Tibial nerve (tissue), 4 donors: Measurements from ENCODE around the gene NSRP1. TPM values are rescaled to one million over a fixed set of nuclear protein-coding genes. Genes with fewer than 3 reads are reported as not detected.

Source experiments
- DNase-seq, 2 donors: peaks; one replicate each; pipeline ENCODE4 v3.0.0-alpha.2; 2019; ENCODE audit warnings: low spot score in 2 of 2
- H3K27ac ChIP-seq, 4 donors: fragments of 200-600 bp; sonication (generic) in 3 of 4; one replicate each; pipeline ENCODE4 v1.5.1; 2017 to 2019; ENCODE audit warnings: mild to moderate bottlenecking in 1 of 4
- H3K27me3 ChIP-seq, 2 donors: fragments of 200-600 bp; sonication (generic) in 1 of 2; one replicate each; pipeline versions ENCODE4 v1.5.1 to v1.6.0; 2017 to 2019
- H3K36me3 ChIP-seq, 3 donors: fragments of 200-600 bp; sonication (generic); one replicate each; pipeline ENCODE4 v1.5.1; 2018 to 2019
- H3K4me1 ChIP-seq, 4 donors: fragments of 200-600 bp; sonication (generic) in 3 of 4; one replicate each; pipeline ENCODE4 v1.5.1; 2017 to 2019
- H3K4me3 ChIP-seq, 4 donors: fragments of 200-600 bp; sonication (generic) in 3 of 4; one replicate each; pipeline ENCODE4 v1.5.1; 2017 to 2019; ENCODE audit warnings: mild to moderate bottlenecking in 1 of 4, moderate library complexity in 1 of 4
- H3K9me3 ChIP-seq, 4 donors: fragments of 200-600 bp; sonication (generic) in 3 of 4; one replicate each; pipeline ENCODE4 v1.5.1; 2017 to 2019
- EP300 ChIP-seq, 2 donors: sonication (generic); formaldehyde crosslinking; IDR thresholded peaks; one replicate each; pipeline ENCODE4 v1.6.1; 2017; ENCODE audit warnings: antibody characterized with exemption in 2 of 2, mild to moderate bottlenecking in 1 of 2
- POLR2A ChIP-seq, 2 donors: fragments of 450-650 bp; IDR thresholded peaks; one replicate each; pipeline ENCODE4 v1.6.1; 2017; ENCODE audit warnings: antibody characterized with exemption in 2 of 2, mild to moderate bottlenecking in 2 of 2, moderate library complexity in 2 of 2
- WGBS, 2 donors: methylation state at CpG; one replicate each; pipeline ENCODE4 v1.1.5; 2018; 5-methylcytosine and 5-hydroxymethylcytosine counted together
- total RNA-seq, 4 donors: library from RNA; depleted of rRNA; stranded (reverse); fragments of >200 nt; gene quantifications; one replicate each; pipeline ENCODE4 v1.1.0, GENCODE V29; 2016
- TF ChIP-seq, protein P1 (sequence below), 5 experiments: fragments of 200-600 bp in 3 of 5; fragments of 450-650 bp in 2 of 5; sonication (generic) in 3 of 5; IDR thresholded peaks; one replicate each; pipeline ENCODE4 v1.5.1; 2016 to 2019; ENCODE audit warnings: antibody characterized with exemption in 5 of 5, mild to moderate bottlenecking in 3 of 5, moderate library complexity in 2 of 5

NSRP1 gene
- total RNA-seq, 4 donors from 2014 or later: 23.3 to 55.5 (median 34.4) TPM

DNA sequence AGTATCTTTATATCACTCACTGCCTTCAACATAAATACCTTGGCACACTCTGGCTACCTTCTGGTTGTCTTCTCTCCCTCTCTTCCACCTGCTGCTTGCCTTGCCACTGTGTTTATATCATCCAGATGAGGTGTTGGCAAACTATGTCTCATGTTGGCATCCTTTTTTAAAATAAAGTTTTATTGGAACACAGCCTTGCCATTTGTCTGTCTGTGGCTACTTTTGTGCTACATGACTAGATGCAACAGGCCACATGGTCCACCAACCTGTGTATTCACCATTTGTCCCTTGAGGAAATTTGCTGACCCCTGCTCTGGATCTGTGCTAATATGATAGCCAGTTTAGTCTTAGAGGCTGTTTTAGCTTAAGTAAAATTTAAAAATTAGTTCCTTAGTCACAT is 36.8 kb downstream of the NSRP1 start:
- Histone ChIP-seq H3K4me3 (no peak overlapping the region), H3K36me3 (peaks cover 0 to 38% (median 0%) of the 10 kb centered on the region in 3 donors), H3K9me3 (peaks cover 0 to under 1% (median 0%) of the 10 kb centered on the region in 4 donors), H3K27ac (no peak overlapping the region), H3K4me1 (no peaks in the 10 kb centered on the region), H3K27me3 (no peaks in the 10 kb centered on the region)
- DNase-seq: no peak
- TF ChIP-seq EP300 (IDR thresholded peaks at IDR 0.05): no peak

DNA sequence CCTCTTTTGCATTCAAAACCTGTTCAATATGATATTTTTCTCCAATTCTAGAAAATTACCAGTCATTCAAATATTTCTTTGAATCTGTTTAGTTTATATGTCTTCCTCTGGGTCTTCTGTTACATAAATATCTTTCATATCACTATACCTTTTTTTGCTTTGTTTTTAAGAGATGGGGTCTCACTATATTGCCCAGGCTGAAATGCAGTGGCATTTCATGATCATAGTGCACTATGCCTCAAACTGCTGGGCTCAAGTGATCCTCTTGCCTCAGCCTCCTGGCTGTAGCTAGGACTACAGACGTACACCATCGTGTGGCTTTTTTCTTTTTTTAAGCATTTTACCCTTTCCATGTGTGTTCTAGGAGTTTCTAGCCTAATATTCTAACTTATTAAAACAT is 38.8 kb downstream of the NSRP1 start:
- no peak overlapping the region for H3K27ac ChIP-seq
- no peaks in the 10 kb centered on the region for H3K4me1 ChIP-seq
- TF ChIP-seq, protein P1, sequence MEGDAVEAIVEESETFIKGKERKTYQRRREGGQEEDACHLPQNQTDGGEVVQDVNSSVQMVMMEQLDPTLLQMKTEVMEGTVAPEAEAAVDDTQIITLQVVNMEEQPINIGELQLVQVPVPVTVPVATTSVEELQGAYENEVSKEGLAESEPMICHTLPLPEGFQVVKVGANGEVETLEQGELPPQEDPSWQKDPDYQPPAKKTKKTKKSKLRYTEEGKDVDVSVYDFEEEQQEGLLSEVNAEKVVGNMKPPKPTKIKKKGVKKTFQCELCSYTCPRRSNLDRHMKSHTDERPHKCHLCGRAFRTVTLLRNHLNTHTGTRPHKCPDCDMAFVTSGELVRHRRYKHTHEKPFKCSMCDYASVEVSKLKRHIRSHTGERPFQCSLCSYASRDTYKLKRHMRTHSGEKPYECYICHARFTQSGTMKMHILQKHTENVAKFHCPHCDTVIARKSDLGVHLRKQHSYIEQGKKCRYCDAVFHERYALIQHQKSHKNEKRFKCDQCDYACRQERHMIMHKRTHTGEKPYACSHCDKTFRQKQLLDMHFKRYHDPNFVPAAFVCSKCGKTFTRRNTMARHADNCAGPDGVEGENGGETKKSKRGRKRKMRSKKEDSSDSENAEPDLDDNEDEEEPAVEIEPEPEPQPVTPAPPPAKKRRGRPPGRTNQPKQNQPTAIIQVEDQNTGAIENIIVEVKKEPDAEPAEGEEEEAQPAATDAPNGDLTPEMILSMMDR (IDR thresholded peaks at IDR 0.05): no peak
- TF ChIP-seq EP300 (IDR thresholded peaks at IDR 0.05): no peak
- no peak for TF ChIP-seq POLR2A (IDR thresholded peaks at IDR 0.05)
- peaks cover 0 to 19% (median 3%) of the 10 kb centered on the region in 4 donors for H3K9me3 ChIP-seq
- DNase-seq: no peak
- 94 to 95% methylated on average over 2 of the region's 2 CpGs for WGBS, 2 donors
- H3K4me3 ChIP-seq: no peak overlapping the region
- peaks cover 0 to 51% (median 0%) of the 10 kb centered on the region in 3 donors for H3K36me3 ChIP-seq
- H3K27me3 ChIP-seq: no peaks in the 10 kb centered on the region

DNA sequence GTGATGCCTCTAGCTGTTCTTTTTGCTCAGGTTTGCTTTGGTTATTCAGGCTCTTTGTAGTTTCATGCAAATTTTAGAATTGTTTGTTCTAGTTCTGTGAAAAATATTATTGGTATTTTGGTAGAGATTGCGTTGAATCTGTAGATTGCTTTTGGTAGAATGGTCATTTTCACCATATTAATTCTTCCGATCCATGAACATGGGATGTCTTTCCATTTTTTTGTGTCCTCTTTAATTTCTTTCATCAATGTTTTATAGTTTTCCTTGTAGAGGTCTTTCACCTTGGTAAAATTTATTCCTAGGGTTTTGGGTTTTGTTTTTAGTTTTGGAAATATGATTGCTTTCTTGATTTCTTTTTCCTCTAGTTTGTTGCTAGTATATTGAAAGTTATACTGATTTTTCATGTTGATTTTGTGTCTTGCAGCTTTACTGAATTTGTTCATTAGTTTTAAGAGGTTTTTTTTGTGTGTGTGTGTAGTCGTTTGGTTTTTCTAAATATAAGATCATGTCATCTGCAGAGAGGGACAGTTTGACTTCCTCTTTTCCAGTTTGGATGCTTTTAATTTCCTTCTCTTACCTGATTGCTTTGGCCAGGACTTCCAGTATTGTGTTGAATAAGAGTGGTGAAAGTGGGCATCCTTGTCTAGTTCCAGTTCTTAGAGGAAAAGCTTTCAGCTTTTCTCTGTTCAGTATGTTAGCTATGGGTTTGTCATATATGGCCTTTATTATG is 42.4 kb downstream of the NSRP1 start:
- DNase-seq: no peak
- TF ChIP-seq, protein P1 (IDR thresholded peaks at IDR 0.05): no peak
- TF ChIP-seq EP300 (IDR thresholded peaks at IDR 0.05): no peak
- TF ChIP-seq POLR2A (IDR thresholded peaks at IDR 0.05): no peak
- WGBS, 2 donors: 91 to 95% methylated on average over 3 of the region's 3 CpGs
- no peak overlapping the region for H3K27ac ChIP-seq
- no peak overlapping the region for H3K4me3 ChIP-seq
- no peaks in the 10 kb centered on the region for H3K27me3 ChIP-seq
- H3K36me3 ChIP-seq: peaks cover 0 to 55% (median 0%) of the 10 kb centered on the region in 3 donors
- H3K4me1 ChIP-seq: no peaks in the 10 kb centered on the region
- peaks cover 0 to 25% (median 3%) of the 10 kb centered on the region in 4 donors for H3K9me3 ChIP-seq

DNA sequence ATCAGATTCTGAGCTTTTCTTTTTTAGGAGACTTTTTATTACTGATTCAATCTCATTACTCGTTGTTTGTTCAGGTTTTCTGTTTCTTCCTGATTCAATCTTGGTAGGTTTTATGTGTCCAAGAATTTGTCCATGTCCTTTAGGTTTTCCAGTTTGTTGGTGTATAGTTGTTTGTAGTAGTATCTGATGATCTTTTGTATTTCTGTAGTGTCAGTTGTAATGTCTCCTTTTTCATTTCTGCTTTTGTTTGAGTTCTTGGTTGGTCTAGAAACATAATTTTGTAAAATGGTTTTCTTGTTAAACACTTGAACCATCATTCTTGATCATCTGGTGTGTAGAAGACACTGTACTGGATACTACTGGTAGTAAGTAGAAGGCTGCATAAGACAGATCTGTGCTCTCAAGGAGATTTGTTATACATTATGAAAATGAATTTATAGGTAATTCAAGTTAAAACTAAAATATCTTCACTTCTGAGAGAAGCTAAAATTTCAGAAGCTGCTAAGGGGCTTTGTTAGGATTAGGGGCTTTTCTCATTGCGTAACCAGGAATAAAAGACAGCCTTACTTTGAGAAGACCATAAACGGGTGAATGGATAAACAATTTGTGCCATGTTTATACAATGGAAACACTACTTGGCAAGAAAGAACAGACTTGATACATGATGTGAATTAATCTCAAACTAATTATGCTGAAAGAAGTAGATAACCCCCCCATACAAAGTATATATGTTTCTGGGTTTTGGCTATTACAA is 44.0 kb downstream of the NSRP1 start:
- Histone ChIP-seq H3K27ac (no peak overlapping the region), H3K9me3 (peaks cover 0 to 25% (median 3%) of the 10 kb centered on the region in 4 donors), H3K4me3 (no peak overlapping the region), H3K4me1 (no peaks in the 10 kb centered on the region), H3K36me3 (peaks cover 0 to 50% (median 0%) of the 10 kb centered on the region in 3 donors), H3K27me3 (no peaks in the 10 kb centered on the region)
- DNase-seq: no peak
- TF ChIP-seq, protein P1 (IDR thresholded peaks at IDR 0.05): no peak
- TF ChIP-seq EP300 (IDR thresholded peaks at IDR 0.05) (no peak), POLR2A (IDR thresholded peaks at IDR 0.05) (no peak)
- WGBS, 2 donors: 82 to 85% methylated on average over 3 of the region's 3 CpGs

- Histone ChIP-seq H3K9me3 (peaks cover 0 to 25% (median 3%) of the 10 kb centered on the region in 4 donors), H3K4me3 (no peak overlapping the region), H3K27me3 (no peaks in the 10 kb centered on the region), H3K36me3 (peaks cover 0 to 48% (median 0%) of the 10 kb centered on the region in 3 donors), H3K27ac (no peak overlapping the region), H3K4me1 (no peaks in the 10 kb centered on the region)
- DNase-seq: no peak
- TF ChIP-seq, protein P1 (IDR thresholded peaks at IDR 0.05): no peak
- TF ChIP-seq EP300 (IDR thresholded peaks at IDR 0.05) (no peak), POLR2A (IDR thresholded peaks at IDR 0.05) (no peak)
Observed at GRCh38 chr17:30161601-30162000, 45.0 kb downstream of the NSRP1 start.
